Liver (tissue), 3 donors: ENCODE data around the gene SBF2.

Source experiments
- CTCF ChIP-seq: fragments of 150-350 bp; IDR thresholded peaks from 2 replicates; pipeline ENCODE4 v1.5.1; 2017; ENCODE audit warnings: improper control_type of control experiment, low read depth, low read length; ENCODE audit not compliant: missing input control
- EGR1 ChIP-seq, 2 donors: IDR thresholded peaks; 2 replicates each; pipeline ENCODE4 v1.6.1; 2016 to 2018; ENCODE audit warnings: antibody characterized with exemption in 2 of 2, low read depth in 2 of 2
- FOXA2 ChIP-seq: IDR thresholded peaks from 2 replicates; pipeline ENCODE4 v1.6.1; 2016; ENCODE audit warnings: antibody characterized with exemption
- GABPA ChIP-seq, 2 donors: IDR thresholded peaks in 1 of 2; conservative IDR thresholded peaks in 1 of 2; 2 replicates each; pipeline ENCODE4 v1.6.1; 2016; ENCODE audit warnings: antibody characterized with exemption in 2 of 2, mild to moderate bottlenecking in 1 of 2, moderate library complexity in 1 of 2
- JUND ChIP-seq, 2 donors: IDR thresholded peaks; 2 replicates each; pipeline ENCODE4 v1.6.1; 2016; ENCODE audit warnings: antibody characterized with exemption in 2 of 2
- RAD21 ChIP-seq, 2 donors: IDR thresholded peaks; 2 replicates each; pipeline ENCODE4 v1.6.1; 2016; ENCODE audit warnings: antibody characterized with exemption in 2 of 2, mild to moderate bottlenecking in 2 of 2
- SP1 ChIP-seq: IDR thresholded peaks from 2 replicates; pipeline ENCODE4 v1.6.1; 2018; ENCODE audit warnings: antibody characterized with exemption, mild to moderate bottlenecking
- TAF1 ChIP-seq: conservative IDR thresholded peaks from 2 replicates; pipeline ENCODE4 v1.6.1; 2016; ENCODE audit warnings: antibody characterized with exemption, mild to moderate bottlenecking
- TF ChIP-seq, protein P1 (sequence below): IDR thresholded peaks from 2 replicates; pipeline ENCODE4 v1.6.1; 2016; ENCODE audit warnings: antibody characterized with exemption, mild to moderate bottlenecking
- TF ChIP-seq, protein P2 (sequence below): IDR thresholded peaks from 2 replicates; pipeline ENCODE4 v1.6.1; 2016; ENCODE audit warnings: antibody characterized with exemption
- TF ChIP-seq, protein P3 (sequence below): IDR thresholded peaks from 2 replicates; pipeline ENCODE4 v1.6.1; 2016; ENCODE audit warnings: antibody characterized with exemption
- TF ChIP-seq, protein P4 (sequence below): IDR thresholded peaks from 2 replicates; pipeline ENCODE4 v1.6.1; 2016; ENCODE audit warnings: antibody characterized with exemption
- donor health status: healthy.
- donor health status: healthy.

- TF ChIP-seq CTCF = no peak
- TF ChIP-seq EGR1 (IDR thresholded peaks at IDR 0.05; ENCODE audit: low read depth in 2 of 2) = no peak
- TF ChIP-seq, protein P1, sequence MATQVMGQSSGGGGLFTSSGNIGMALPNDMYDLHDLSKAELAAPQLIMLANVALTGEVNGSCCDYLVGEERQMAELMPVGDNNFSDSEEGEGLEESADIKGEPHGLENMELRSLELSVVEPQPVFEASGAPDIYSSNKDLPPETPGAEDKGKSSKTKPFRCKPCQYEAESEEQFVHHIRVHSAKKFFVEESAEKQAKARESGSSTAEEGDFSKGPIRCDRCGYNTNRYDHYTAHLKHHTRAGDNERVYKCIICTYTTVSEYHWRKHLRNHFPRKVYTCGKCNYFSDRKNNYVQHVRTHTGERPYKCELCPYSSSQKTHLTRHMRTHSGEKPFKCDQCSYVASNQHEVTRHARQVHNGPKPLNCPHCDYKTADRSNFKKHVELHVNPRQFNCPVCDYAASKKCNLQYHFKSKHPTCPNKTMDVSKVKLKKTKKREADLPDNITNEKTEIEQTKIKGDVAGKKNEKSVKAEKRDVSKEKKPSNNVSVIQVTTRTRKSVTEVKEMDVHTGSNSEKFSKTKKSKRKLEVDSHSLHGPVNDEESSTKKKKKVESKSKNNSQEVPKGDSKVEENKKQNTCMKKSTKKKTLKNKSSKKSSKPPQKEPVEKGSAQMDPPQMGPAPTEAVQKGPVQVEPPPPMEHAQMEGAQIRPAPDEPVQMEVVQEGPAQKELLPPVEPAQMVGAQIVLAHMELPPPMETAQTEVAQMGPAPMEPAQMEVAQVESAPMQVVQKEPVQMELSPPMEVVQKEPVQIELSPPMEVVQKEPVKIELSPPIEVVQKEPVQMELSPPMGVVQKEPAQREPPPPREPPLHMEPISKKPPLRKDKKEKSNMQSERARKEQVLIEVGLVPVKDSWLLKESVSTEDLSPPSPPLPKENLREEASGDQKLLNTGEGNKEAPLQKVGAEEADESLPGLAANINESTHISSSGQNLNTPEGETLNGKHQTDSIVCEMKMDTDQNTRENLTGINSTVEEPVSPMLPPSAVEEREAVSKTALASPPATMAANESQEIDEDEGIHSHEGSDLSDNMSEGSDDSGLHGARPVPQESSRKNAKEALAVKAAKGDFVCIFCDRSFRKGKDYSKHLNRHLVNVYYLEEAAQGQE = no peak
- no peak for TF ChIP-seq FOXA2
- TF ChIP-seq SP1 = no peak
- TF ChIP-seq, protein P2, sequence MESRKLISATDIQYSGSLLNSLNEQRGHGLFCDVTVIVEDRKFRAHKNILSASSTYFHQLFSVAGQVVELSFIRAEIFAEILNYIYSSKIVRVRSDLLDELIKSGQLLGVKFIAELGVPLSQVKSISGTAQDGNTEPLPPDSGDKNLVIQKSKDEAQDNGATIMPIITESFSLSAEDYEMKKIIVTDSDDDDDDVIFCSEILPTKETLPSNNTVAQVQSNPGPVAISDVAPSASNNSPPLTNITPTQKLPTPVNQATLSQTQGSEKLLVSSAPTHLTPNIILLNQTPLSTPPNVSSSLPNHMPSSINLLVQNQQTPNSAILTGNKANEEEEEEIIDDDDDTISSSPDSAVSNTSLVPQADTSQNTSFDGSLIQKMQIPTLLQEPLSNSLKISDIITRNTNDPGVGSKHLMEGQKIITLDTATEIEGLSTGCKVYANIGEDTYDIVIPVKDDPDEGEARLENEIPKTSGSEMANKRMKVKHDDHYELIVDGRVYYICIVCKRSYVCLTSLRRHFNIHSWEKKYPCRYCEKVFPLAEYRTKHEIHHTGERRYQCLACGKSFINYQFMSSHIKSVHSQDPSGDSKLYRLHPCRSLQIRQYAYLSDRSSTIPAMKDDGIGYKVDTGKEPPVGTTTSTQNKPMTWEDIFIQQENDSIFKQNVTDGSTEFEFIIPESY = no peak
- TF ChIP-seq TAF1 = no peak
- no peak for TF ChIP-seq RAD21 (IDR thresholded peaks at IDR 0.05)
- TF ChIP-seq JUND (IDR thresholded peaks at IDR 0.05) = no peak
- TF ChIP-seq, protein P3, sequence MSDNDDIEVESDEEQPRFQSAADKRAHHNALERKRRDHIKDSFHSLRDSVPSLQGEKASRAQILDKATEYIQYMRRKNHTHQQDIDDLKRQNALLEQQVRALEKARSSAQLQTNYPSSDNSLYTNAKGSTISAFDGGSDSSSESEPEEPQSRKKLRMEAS = no peak
- TF ChIP-seq, protein P4, sequence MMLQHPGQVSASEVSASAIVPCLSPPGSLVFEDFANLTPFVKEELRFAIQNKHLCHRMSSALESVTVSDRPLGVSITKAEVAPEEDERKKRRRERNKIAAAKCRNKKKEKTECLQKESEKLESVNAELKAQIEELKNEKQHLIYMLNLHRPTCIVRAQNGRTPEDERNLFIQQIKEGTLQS = no peak
- TF ChIP-seq GABPA (IDR thresholded peaks at IDR 0.05 in 1 of 2, conservative IDR thresholded peaks at IDR 0.05 in 1 of 2) = no peak
These were observed 504.1 kb downstream of the SBF2 start for GRCh38 chr11:9789910-9790309.
